ENCODE data around the gene PPRC1. TPM values are rescaled to one million over a fixed set of nuclear protein-coding genes. Genes with fewer than 3 reads are reported as not detected.
A peak's percentile ranks its signal among the peaks of the same experiment; 100 is the strongest.

Gene PPRC1
- total RNA-seq, 2 donors from 2014 or later, result 10.9 to 20.6 TPM

GRCh38 chr10:102131286-102132170 lies 1.3 kb upstream of the PPRC1 start:
- TF ChIP-seq CTCF (IDR thresholded peaks at IDR 0.05), result no peak
- DNase-seq (ENCODE audit: low spot score), result no peak
- Histone ChIP-seq H3K27me3 (no peaks in the 10 kb centered on the region), H3K9me3 (no peaks in the 10 kb centered on the region), H3K36me3 (no peaks in the 10 kb centered on the region), H3K4me3 (no peak overlapping the region), H3K4me1 (peaks cover 0 to 34% of the 10 kb centered on the region in 2 donors), H3K27ac (no peak overlapping the region)

GRCh38 chr10:102132193-102132562 lies 662 bp upstream of the PPRC1 start:
- TF ChIP-seq CTCF (IDR thresholded peaks at IDR 0.05), result no peak
- Histone ChIP-seq H3K4me1 (peaks cover 0 to 41% of the 10 kb centered on the region in 2 donors), H3K9me3 (no peaks in the 10 kb centered on the region), H3K27me3 (no peaks in the 10 kb centered on the region), H3K4me3 (peak overlapping the region in 1 of 2 donors; percentile 95), H3K27ac (peak overlapping the region; percentile 93 to 97), H3K36me3 (no peaks in the 10 kb centered on the region)
- no peak for DNase-seq (ENCODE audit: low spot score)

GRCh38 chr10:102133373-102134195 lies 744 bp downstream of the PPRC1 start:
- no peak for DNase-seq (ENCODE audit: low spot score)
- Histone ChIP-seq H3K27ac (peak overlapping the region; percentile 93 to 97), H3K4me1 (peaks cover 0 to 49% of the 10 kb centered on the region in 2 donors), H3K9me3 (no peaks in the 10 kb centered on the region), H3K27me3 (no peaks in the 10 kb centered on the region), H3K4me3 (peak overlapping the region; percentile 94 to 95), H3K36me3 (peaks cover 10% of the 10 kb centered on the region)
- TF ChIP-seq CTCF (IDR thresholded peaks at IDR 0.05), result peak in 1 of 2 donors; percentile 12

GRCh38 chr10:102134416-102134815 lies 1.6 kb downstream of the PPRC1 start:
- Histone ChIP-seq H3K4me1 (peaks cover 0 to 49% of the 10 kb centered on the region in 2 donors), H3K9me3 (no peaks in the 10 kb centered on the region)

More at GRCh38 chr10:102134416-102134815, 1.6 kb downstream of the PPRC1 start:
- H3K36me3 ChIP-seq, result peaks cover 18% of the 10 kb centered on the region
- TF ChIP-seq CTCF (IDR thresholded peaks at IDR 0.05), result no peak
- H3K27ac ChIP-seq, result peak overlapping the region; percentile 93 to 97
- peak overlapping the region; percentile 94 to 95 for H3K4me3 ChIP-seq
- no peaks in the 10 kb centered on the region for H3K27me3 ChIP-seq
- DNase-seq (ENCODE audit: low spot score), result no peak

Measured in right atrium auricular region (tissue), 2 donors.